Smooth muscle cell (in vitro differentiated cells): ENCODE measurements around the gene RET. TPM values are rescaled to one million over a fixed set of nuclear protein-coding genes. Genes with fewer than 3 reads are reported as not detected.

Experiments used
- DNase-seq: peaks from one replicate; lab custom pipeline; 2025; ENCODE audit not compliant: unreplicated experiment; lab: John Stamatoyannopoulos, UW
- H2AFZ ChIP-seq: fragments of 200-600 bp; sonication (generic); 2 replicates; pipeline ENCODE4 v1.6.0; 2016; ENCODE audit warnings: antibody characterized with exemption, low read depth, mild to moderate bottlenecking
- H3F3A ChIP-seq: fragments of 200-600 bp; sonication (generic); 2 replicates; pipeline ENCODE4 v1.6.0; 2017; ENCODE audit warnings: antibody characterized with exemption, low read depth
- H3K27ac ChIP-seq: fragments of 200-600 bp; sonication (generic); 2 replicates; pipeline ENCODE4 v1.5.1; 2016; ENCODE audit warnings: low read depth, mild to moderate bottlenecking
- H3K27me3 ChIP-seq: fragments of 200-600 bp; sonication (generic); 2 replicates; pipeline ENCODE4 v1.6.1; 2016; ENCODE audit warnings: low read depth, mild to moderate bottlenecking
- H3K36me3 ChIP-seq: fragments of 200-600 bp; sonication (generic); 2 replicates; pipeline ENCODE4 v1.5.1; 2016; ENCODE audit warnings: low read depth
- H3K4me1 ChIP-seq: fragments of 200-600 bp; sonication (generic); 2 replicates; pipeline ENCODE4 v1.5.1; 2016; ENCODE audit warnings: low read depth
- H3K4me2 ChIP-seq: fragments of 200-600 bp; sonication (generic); 2 replicates; pipeline ENCODE4 v1.6.0; 2016; ENCODE audit warnings: mild to moderate bottlenecking
- H3K4me3 ChIP-seq: fragments of 200-600 bp; sonication (generic); 2 replicates; pipeline ENCODE4 v1.5.1; 2016; ENCODE audit warnings: mild to moderate bottlenecking
- H3K79me2 ChIP-seq: fragments of 200-600 bp; sonication (generic); 2 replicates; pipeline ENCODE4 v1.6.0; 2016; ENCODE audit warnings: low read depth, mild to moderate bottlenecking
- H3K9ac ChIP-seq: fragments of 200-600 bp; sonication (generic); 2 replicates; pipeline ENCODE4 v1.6.0; 2016; ENCODE audit warnings: low read depth
- H3K9me3 ChIP-seq: fragments of 200-600 bp; sonication (generic); replicated peaks from 2 replicates; pipeline ENCODE4 v1.5.1; 2016; ENCODE audit warnings: low read depth
- H4K20me1 ChIP-seq: fragments of 200-600 bp; sonication (generic); 2 replicates; pipeline ENCODE4 v1.6.0; 2016; ENCODE audit warnings: low read depth
- CTCF ChIP-seq: fragments of 200-600 bp; sonication (generic); IDR thresholded peaks from 2 replicates; pipeline ENCODE4 v1.5.1; 2017; ENCODE audit warnings: borderline replicate concordance, mild to moderate bottlenecking, antibody characterized with exemption; ENCODE audit not compliant: insufficient read depth, poor library complexity, severe bottlenecking
- whole genome bisulfite sequencing: methylation state at CpG from one replicate; pipeline ENCODE4 v1.1.7; 2016; ENCODE audit warnings: low lambda C conversion rate; 5-methylcytosine and 5-hydroxymethylcytosine counted together
- polyA plus RNA-seq: library from polyadenylated mRNA; unstranded; fragments of >200 nt; fragmentation: Nextera tagmentation; extraction: Ambion mirVana; gene quantifications from 2 replicates; pipeline ENCODE4 v1.2.1, GENCODE V29; 2016
- total RNA-seq: library from RNA; depleted of rRNA; stranded (reverse); fragments of >200 nt; gene quantifications from 2 replicates; pipeline ENCODE4 v1.2.3, GENCODE V29; 2014

Gene RET
- total and polyA plus RNA-seq, 2 experiments from 2014 or later: 0.70 to 0.94 TPM

GRCh38 chr10:43060291-43060690 is 16.6 kb upstream of the RET start:
- 89% methylated on average over 6 of the region's 6 CpGs for WGBS
- Histone ChIP-seq H3F3A (no peaks in the 10 kb centered on the region), H3K79me2 (no peaks in the 10 kb centered on the region), H3K27me3 (no peaks in the 10 kb centered on the region), H3K9me3 (no peaks in the 10 kb centered on the region), H2AFZ (no peak overlapping the region), H3K4me3 (no peak overlapping the region), H3K36me3 (no peaks in the 10 kb centered on the region), H3K4me1 (no peaks in the 10 kb centered on the region), H4K20me1 (no peaks in the 10 kb centered on the region), H3K4me2 (no peak overlapping the region), H3K27ac (no peak overlapping the region), H3K9ac (no peak overlapping the region)
- no peak for TF ChIP-seq CTCF
- no peak for DNase-seq

GRCh38 chr10:43061331-43061730 is 15.5 kb upstream of the RET start:
- 95% methylated on average over 8 of the region's 8 CpGs for WGBS
- Histone ChIP-seq H3F3A (no peaks in the 10 kb centered on the region), H3K4me1 (no peaks in the 10 kb centered on the region), H4K20me1 (no peaks in the 10 kb centered on the region), H3K36me3 (no peaks in the 10 kb centered on the region), H3K27me3 (no peaks in the 10 kb centered on the region), H3K27ac (no peak overlapping the region), H3K9ac (no peak overlapping the region), H3K79me2 (no peaks in the 10 kb centered on the region), H3K9me3 (no peaks in the 10 kb centered on the region), H3K4me2 (no peak overlapping the region), H2AFZ (no peak overlapping the region), H3K4me3 (no peak overlapping the region)
- no peak for TF ChIP-seq CTCF
- DNase-seq: no peak

- no peaks in the 10 kb centered on the region for H3K36me3 ChIP-seq
- no peak for TF ChIP-seq CTCF
- no peak for DNase-seq
Measured at GRCh38 chr10:43061760-43062159, 15.1 kb upstream of the RET start.

GRCh38 chr10:43062402-43063160 is 14.3 kb upstream of the RET start:
- Histone ChIP-seq H3K4me1 (no peaks in the 10 kb centered on the region), H3K36me3 (no peaks in the 10 kb centered on the region), H2AFZ (no peak overlapping the region), H3K4me3 (no peak overlapping the region), H3K4me2 (no peak overlapping the region), H3K27ac (peak overlapping the region; percentile 40), H3K9ac (no peak overlapping the region), H3F3A (no peaks in the 10 kb centered on the region), H3K79me2 (no peaks in the 10 kb centered on the region), H4K20me1 (no peaks in the 10 kb centered on the region), H3K9me3 (no peaks in the 10 kb centered on the region), H3K27me3 (no peaks in the 10 kb centered on the region)
- no peak for TF ChIP-seq CTCF
- no peak for DNase-seq
- WGBS: 92% methylated on average over 18 of the region's 18 CpGs

More at GRCh38 chr10:43061760-43062159, 15.1 kb upstream of the RET start:
- 46% methylated on average over 9 of the region's 9 CpGs for WGBS
- Histone ChIP-seq H3K27me3 (no peaks in the 10 kb centered on the region), H3F3A (no peaks in the 10 kb centered on the region), H3K9me3 (no peaks in the 10 kb centered on the region), H3K4me3 (no peak overlapping the region), H3K4me2 (no peak overlapping the region), H3K9ac (no peak overlapping the region), H4K20me1 (no peaks in the 10 kb centered on the region), H3K79me2 (no peaks in the 10 kb centered on the region), H3K27ac (peak overlapping the region; percentile 40), H3K4me1 (no peaks in the 10 kb centered on the region), H2AFZ (no peak overlapping the region)
